NCI-H748 treated with DMSO at 0.1 percent for 48 hours (cell line): ENCODE measurements around the gene ASTN2.

Experiments
- DNase-seq: peaks from one replicate; lab custom pipeline; 2025; lab: John Stamatoyannopoulos, UW

Gene ASTN2

DNA sequence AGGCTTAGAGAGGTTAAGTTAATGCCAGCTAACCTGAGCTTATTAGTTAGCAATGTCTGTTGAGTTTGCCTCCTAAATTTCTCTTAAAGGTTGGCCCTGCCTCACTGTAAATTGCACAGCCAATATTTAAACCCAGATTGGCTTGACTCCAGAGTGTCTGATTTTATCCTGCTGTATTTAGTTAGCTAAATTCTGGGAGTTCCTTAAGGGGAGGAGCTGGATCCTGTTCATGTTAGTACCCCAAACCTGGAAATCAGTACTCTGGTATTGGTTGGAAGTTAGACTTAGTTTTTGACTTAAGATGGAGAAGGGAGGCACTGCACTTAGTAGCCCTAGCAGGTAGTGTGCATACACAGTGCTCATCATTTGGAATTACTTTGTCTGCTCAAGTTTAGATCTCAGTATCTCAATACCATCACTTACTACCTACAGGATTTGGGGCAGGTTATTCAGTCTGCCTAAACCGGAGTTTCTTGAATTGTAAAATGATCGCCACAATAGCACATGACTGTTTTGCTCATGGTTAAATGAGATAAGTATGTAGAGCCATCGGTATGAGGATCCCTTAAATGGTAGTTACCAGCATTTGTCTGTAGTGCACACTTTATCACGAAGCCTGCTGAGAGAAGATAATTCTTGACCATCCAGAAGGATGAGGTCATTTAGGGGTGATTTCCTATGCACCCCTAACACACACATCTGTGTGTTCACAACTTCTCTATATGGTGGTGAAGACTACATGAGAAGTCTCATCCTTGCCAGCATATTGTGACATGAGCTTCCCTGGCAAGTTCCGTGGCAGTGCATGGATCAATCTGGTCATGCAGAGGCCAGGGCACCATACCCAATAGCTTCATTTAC, 992.5 kb downstream of the ASTN2 start:
- no peak for DNase-seq

DNA sequence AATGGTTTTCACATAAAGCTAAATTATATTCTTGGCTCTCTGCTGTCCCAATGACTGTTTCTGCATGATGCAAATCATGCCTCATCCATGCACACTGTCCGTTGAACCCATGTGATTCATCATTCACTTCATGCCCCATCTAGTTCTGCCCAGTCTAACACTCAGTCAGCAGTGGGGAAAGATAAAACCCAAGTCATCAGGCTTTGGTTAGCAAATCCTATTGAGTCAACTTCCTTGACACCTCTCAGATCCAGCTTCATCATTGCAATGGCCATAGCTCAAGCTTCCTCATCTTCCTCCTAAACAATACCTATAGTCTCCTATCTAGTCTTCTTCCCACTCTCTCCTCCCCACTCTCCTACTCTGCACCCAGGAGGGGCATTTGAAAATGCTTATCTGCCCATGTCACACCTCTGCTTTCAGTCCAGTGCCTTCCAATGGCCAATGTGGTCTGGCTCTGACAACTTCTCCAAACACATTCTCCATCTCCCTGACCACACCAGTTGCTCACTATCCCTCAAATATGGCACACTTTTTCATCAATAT, 993.8 kb downstream of the ASTN2 start:
- DNase-seq: no peak

DNA sequence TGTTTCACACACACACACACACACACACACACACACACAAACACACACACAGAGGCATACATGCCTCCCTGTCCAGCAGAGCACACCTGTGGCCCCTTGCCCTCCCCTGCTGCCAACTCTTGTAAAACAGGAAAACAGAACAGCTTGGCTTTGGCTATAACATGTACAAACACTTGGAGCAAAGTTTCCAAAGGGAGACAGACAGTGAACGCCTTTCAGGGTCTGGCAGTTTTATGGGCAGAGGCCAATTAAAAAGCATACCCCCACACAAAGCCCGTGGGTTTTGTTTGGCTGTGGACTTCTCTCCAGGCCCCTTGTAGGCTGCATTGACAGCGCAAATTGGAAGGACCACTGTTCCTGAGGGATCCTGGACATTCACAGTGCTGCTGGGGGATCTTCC, 995.7 kb downstream of the ASTN2 start:
- no peak for DNase-seq

DNA sequence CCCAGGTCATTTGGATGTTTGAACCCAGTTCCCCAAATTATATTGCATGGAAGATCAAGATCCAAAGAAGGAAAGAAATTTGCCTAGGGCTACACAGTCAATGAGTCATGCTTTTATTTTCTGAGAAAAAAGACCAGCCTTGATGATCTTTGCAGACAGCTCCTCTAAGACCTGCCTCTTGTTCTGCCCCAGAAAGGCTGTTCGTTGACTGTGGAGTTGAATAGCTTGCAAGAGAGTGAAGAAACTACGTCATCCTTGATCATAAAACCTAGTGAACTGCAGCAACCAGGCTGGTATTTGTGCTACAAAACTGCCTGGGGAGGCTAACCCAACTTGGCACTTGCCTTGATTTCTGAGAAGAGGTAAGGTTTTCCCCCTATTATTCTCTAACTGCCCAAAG, 997.4 kb downstream of the ASTN2 start:
- DNase-seq: no peak

DNA sequence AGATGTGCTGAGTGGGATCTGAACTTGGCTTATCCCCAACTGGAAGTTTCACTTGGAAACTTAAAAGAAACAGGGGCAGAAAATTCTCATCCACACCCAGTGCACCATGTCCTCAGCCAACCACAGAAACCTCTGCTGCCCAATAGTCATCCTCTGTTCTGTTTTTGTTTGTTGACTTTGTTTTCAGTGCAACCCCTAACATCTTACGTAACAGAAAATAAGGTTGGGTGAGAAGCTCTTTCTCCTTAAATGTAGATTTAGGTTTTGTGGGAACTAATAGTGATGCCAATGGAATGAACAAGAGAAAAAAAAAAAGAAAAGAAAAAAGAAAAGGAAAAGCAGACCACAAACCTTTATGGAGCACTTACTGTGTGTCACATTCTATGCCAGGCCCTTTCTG, 998.4 kb downstream of the ASTN2 start:
- no peak for DNase-seq

DNA sequence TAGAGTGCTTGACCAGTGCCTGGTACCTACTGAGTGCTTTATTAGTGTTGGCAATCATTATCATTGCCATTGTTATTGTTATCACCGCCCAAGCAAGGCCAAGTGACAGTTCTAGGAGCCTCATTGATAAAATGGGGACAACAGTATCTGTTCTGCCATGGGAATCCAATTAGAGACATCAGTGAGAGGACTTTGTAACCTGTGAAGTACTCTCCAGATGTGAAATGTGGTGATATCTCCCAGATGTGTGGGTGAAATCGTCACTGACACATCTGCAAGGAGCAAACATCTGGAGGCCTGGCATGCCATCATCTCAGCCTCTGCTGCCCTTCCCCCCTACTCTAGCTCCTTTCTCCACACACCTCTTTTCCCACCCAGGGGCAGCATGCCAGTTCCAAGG, 1000.5 kb downstream of the ASTN2 start:
- DNase-seq: no peak

DNA sequence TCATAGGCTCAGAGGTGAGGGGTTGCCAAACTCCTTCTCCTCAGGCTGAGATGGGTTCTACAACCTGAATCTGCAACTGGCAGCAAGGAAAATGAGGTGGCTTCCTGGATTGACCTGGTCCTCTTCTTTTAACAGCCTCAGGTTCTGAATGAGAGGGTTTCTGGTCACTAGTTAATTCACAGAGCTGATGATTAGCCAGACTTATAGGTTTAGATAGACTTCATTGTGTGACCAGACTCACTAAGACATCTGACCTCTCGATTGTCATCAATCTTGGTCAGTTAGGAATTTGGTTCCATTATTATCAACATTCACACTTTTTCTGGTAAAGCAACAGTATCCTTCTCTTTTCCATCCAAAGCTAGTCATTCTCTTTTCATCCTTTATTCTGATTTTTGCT, 1003.4 kb downstream of the ASTN2 start:
- DNase-seq: no peak

DNA sequence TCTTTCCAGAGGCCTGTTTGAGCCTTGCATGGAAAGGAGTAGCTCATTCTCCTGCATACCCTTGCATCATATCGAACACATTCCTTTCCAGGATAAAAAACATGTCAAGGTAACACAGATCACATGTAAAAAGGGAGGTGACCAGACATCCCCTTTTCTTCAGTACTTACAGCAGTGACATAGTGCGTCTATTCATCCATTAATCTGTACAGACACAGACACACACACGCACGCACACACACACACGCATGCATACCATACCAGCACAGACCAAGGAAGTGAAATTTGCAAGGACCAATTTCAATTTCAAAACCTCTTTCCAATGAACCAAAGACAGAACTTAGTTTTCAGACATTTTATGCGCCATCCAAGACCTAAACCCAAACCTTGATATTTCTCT, 1005.2 kb downstream of the ASTN2 start:
- DNase-seq: no peak

DNA sequence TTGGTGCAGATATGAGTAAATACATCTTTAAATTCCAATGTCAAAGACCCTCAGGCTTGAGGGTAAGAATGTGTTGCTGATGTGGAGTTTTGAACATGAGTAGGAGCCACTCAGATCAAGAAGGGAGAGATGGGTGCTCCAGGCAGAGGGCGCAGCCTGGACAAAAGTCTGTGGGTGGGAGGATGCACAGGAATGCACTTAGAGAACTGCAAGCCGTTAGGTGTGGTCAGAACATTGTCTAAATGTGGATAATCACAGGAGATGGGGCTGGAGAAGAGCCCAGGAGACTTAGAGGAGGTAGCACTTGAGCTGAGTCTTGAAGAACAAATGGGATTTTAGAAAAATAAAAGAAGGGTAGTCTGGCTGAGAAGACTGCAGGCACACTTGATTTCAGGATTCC, 1005.7 kb downstream of the ASTN2 start:
- no peak for DNase-seq

DNA sequence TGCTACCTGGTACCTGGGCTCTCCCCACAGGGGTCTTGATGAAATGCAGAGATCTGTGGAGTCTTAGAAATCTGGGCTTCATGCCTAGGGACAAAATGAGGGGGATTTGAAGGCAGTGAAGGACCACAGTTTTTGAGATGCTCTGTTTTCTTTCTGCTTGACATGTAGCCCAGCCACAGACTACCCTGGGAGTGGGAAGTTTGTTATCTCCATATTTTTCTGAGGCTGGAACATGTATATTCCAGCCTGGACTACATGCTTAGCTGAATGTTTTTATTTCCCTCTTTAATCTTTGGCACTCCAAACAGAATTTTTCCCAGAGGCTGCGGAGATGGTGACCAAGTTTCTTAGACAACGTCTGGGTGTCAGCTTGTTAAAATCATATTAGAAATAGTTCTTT, 1008.4 kb downstream of the ASTN2 start:
- DNase-seq: no peak

DNA sequence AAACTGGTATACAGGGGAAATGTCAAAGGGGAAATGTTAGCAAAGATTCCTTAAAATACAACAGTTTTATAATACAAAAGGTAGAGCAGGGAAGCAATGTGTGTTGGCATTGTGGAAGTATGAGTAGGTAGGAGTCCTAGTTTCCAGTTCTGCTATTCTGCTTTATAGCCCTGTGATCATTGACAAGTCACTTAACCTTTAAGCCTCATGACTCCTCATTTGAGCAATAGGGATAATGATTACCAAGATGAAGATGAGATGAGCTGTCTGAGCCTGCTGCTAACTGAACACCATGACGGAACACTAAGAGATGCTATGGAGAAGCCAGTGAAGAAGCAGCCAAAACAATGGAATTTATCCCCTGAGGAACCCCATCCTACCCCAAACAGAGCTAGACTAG, 1009.5 kb downstream of the ASTN2 start:
- no peak for DNase-seq

DNA sequence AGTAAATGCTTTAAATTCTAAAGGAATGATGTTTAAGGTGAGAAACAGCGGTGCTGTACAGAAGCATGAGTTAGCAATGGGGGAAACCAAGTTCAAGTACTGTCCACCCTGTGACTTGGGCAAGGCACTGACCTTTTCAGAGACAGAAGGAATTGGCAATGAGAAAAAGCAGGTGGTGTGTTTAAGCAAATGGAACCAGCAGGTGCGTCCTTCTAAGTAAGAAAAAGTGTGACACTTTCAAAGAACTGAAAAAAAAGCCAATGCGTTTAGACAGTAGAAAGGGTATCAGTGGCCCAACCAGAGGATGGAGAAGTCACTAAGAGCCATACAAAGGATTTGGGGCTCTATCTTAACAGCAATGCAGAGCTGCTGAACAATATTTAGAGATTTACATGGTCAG, 1010.6 kb downstream of the ASTN2 start:
- no peak for DNase-seq

DNA sequence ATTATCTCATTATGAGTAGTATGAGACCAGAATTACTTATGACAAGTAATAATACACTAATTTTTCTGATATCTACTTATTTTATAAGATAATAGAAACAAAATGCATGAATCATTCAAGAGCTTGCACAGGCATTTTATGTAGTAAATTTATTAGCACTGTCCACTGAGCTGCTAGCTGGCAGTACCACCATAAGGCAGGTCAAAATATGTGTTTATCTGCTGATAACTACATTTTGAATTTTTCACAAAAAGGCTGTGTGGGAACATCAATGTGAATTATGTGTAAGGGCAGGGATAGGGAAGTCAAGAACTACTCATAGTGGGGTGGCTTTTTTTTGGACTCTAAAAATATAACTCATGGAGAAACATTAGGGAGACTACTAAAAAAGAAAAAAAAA, 1011.7 kb downstream of the ASTN2 start:
- no peak for DNase-seq

DNA sequence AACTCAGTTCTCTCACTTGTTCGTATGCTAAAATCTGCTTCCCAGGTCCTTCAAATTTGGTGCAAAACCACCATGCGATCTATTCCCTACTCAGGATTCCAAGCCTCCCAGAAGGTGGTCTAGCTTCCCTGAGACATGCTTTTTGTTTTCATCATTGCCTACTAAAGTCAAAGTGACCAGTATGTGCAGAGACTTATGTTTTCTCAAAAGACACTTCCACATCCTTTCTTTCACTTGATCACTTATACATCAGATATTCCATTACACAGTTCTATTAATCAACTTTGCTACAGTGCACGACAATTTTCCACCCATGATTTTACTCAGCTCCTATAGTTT, 1019.2 kb downstream of the ASTN2 start:
- DNase-seq: no peak

DNA sequence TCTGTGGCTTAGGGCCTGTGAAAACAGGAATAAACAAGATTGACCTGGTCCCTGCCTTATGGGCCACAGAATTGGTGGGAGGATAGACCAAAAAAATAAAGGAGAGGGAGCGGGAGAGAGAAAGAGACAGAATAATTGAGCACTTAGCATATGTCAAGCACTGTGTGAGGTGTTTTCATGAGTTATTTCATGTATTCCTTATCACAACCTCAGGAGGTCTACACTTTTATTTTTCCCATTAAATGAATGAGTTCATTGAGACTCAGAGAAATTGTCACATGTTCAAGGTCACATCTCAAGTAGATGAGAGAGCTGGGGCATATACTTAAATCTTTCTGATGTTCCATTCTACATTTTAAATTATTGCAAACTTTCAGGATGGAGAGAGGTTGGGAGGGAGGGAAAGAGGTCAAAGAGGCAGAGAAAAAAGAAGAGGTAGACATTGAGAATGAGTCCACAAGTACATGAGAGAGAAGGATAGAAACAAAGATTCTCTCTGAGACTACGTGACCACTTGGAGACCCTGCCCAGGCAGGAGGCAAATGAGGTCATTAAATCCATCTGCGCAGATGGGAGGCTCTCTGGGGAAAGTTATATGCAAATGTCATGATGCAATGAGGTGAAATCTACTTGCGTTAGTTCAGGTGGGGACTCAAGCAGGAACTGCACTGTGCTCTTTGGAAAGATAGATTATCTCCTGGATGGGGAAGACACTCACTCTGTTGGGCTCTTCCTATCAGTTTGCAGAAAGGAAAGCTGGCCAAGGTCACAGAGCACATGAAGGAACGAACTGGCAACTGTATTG, 1019.8 kb downstream of the ASTN2 start:
- DNase-seq: no peak

DNA sequence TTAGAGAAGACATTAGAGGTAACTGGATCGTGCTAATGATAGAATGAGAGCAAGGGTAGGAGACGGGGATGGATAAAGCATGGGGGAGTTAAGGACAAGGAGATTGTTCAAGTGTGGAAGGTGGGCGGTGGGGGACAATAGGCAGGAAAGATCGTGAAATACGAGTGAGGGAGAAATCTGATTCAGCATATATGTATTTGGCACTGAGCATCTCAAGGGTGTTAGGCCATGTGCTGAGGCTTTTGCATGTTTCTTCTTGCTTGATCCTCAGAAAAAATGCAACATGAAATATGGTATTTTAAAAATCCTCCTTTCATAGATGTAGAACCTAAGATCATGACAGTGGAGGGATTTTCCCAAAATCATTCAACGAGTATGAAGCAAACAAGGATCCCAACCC, 1020.8 kb downstream of the ASTN2 start:
- DNase-seq: no peak

DNA sequence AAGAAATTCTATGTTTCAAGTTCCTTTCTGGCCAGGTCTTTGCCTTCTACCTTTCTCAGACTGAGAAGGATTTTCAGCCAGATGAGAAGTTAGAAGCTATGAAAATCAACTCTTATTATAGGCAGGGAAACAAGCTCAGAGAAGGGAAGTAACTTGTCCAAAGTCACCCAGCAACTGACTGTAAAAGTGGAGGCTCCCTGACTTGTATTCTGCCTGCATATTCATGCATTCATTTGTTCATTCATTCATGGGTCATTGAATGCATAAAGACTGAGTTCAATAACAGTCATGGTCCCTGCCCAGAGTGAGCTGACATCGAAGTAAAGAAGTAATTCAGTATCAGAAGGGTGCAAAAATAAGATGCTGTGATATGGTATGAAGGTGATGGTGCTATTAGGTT, 1021.7 kb downstream of the ASTN2 start:
- DNase-seq: no peak

DNA sequence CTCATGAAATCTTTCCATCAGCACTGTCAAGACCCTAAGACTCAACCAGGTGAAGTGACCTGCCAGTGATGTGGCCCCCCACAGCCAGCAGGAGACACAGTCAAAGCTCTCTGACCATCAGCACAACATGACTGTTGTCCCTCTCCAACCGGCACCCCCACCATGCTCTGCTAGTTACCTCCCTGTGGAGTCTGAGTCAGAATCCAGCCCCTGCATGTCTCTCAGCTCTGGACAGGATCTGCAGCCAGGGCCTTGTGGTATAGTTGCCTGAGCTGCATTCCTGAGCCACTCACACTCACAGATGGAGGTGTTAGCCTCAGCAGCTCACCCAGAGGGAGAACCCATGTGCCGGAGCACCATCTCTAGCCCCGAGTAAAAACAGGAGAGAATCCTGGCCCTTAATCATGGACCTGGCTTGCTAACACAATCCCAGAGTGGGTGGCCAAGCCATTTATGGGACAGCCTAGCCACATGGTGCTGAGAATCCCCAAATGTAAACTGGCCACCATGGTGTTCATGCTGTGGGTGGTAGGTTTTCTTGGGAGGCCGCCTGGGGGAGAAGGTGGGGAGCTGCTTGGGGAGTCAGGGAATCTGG, 1023.5 kb downstream of the ASTN2 start:
- no peak for DNase-seq

DNA sequence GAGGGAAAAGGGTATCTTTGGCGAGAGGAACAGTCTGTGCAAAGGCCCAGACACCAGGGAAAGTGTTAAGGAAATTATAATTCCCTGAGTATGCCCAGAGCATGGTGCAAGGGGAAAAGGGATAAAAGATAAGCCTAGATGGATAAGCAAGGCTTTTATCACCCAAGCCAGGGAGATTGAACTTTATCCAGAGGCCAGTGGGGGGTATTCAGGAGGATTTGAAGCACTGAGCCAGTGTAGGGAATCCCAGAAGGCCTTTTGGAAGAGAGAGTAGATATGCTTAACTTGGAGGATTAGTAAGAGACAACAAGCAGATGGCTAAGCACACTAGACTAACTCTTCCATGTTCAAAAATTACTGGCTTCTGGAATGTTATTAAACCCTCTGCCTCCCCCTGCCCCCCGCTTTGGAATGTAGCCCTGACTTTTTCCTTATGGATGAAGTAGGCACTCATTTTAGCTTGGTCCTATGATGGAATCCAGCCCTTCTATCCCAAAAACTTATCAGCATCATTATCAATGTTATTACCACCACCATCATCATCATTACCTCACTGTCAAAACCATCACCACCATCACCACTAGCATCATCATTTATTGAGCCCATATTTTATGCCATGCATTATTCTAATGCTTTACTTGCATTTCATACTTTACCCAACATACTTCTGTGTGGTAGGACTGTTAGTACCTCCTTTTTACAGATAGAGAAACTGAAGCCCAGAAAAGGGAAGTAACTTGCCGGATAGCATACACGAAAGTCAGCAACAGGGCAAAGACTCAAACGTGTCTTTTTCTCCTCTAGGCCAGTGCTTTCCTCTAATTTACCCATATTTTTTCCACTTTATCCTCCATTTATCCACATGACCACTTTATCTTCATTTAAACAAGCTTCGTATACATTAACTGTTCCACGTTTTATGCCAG, 1024.3 kb downstream of the ASTN2 start:
- no peak for DNase-seq

DNA sequence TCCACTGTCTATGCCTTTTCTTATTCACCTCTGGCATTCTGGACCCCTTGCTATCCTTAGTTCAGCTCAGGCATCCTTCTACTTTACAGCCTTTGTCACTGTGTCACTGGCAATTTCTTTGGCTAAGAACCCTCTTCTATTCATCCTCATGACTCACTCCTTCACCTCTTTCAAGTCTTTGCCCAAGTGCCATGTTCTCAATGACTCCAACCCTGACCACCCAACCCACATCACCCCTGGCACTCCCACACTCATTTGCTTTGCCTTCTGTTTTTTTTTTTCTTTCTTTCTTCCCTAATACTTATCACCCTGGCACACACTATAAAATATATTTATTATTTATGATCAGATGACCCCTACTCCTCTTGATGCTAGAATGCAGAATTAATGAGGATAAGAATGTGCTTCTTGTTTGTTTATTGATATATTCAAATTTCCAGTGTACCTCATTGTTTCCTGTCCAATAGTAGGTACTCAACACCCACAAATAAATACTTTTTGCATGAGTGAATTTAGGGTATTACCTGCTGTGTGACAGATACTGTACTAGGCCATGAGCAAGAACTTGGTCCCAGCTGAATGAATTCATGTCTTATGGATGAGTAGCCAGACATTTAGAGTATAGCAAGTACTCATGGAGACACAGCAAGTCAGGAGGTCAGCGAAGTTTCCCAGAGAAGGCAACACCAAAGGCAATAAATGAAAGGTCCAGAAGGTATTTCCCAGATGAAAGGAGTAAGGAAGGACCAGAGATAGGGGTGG, 1025.1 kb downstream of the ASTN2 start:
- no peak for DNase-seq
